Activated T-cell treated with anti-CD3 and anti-CD28 coated beads, Interleukin-2, amount 50 U/mL, for 24 hours (primary cell): ENCODE measurements around the gene ZNF138.
"Not testable (repeated sequence)": the region's sequence is repeated elsewhere in the genome, so short reads cannot be mapped to it uniquely, and the experiment has no call there.

ENCODE experiments used
- DNase-seq: peaks from one replicate; pipeline ENCODE4 v3.0.0-alpha.2; 2020
- H3K27ac Mint-ChIP-seq: 2 replicates; pipeline ENCODE4 v1.8.0; 2020; ENCODE audit warnings: mild to moderate bottlenecking, mixed read lengths
- H3K27me3 Mint-ChIP-seq: 2 replicates; pipeline ENCODE4 v1.8.0; 2020; ENCODE audit warnings: mixed read lengths
- H3K36me3 Mint-ChIP-seq: 2 replicates; pipeline ENCODE4 v1.8.0; 2020; ENCODE audit warnings: low read depth, mixed read lengths
- H3K4me1 Mint-ChIP-seq: 2 replicates; pipeline ENCODE4 v1.8.0; 2020; ENCODE audit warnings: low read depth, mixed read lengths
- H3K4me3 Mint-ChIP-seq: 2 replicates; pipeline ENCODE4 v1.8.0; 2020; ENCODE audit warnings: mild to moderate bottlenecking, moderate library complexity, mixed read lengths
- H3K9me3 Mint-ChIP-seq: 2 replicates; pipeline ENCODE4 v1.8.0; 2020; ENCODE audit warnings: mixed read lengths

ZNF138 gene

GRCh38 chr7:64863530-64863929 lies 69.3 kb downstream of the ZNF138 start:
- not testable (repeated sequence) for H3K36me3 Mint-ChIP-seq, H3K27me3 Mint-ChIP-seq, DNase-seq, H3K4me1 Mint-ChIP-seq, H3K9me3 Mint-ChIP-seq, H3K27ac Mint-ChIP-seq, H3K4me3 Mint-ChIP-seq

- no peak for DNase-seq
- Mint-ChIP-seq H3K27me3 (no peaks in the 10 kb centered on the region), H3K4me3 (no peak overlapping the region), H3K36me3 (no peaks in the 10 kb centered on the region), H3K9me3 (peaks cover 7% of the 10 kb centered on the region), H3K27ac (no peak overlapping the region), H3K4me1 (no peaks in the 10 kb centered on the region)
Measured at GRCh38 chr7:64863969-64864368, 69.7 kb downstream of the ZNF138 start.

- Mint-ChIP-seq H3K4me1 (no peaks in the 10 kb centered on the region), H3K27me3 (no peaks in the 10 kb centered on the region), H3K4me3 (no peak overlapping the region), H3K9me3 (peaks cover 7% of the 10 kb centered on the region), H3K27ac (no peak overlapping the region), H3K36me3 (no peaks in the 10 kb centered on the region)
- DNase-seq, result no peak
Measured at GRCh38 chr7:64867863-64868440, 73.7 kb downstream of the ZNF138 start.

GRCh38 chr7:64868499-64868898 lies 74.3 kb downstream of the ZNF138 start:
- no peaks in the 10 kb centered on the region for H3K27me3 Mint-ChIP-seq

GRCh38 chr7:64869121-64869725 lies 75.0 kb downstream of the ZNF138 start:
- Mint-ChIP-seq H3K36me3 (no peaks in the 10 kb centered on the region), H3K9me3 (peaks cover 4% of the 10 kb centered on the region), H3K27me3 (peaks cover 3% of the 10 kb centered on the region), H3K4me3 (no peak overlapping the region), H3K4me1 (no peaks in the 10 kb centered on the region), H3K27ac (no peak overlapping the region)
- DNase-seq, result no peak

More at GRCh38 chr7:64868499-64868898, 74.3 kb downstream of the ZNF138 start:
- H3K36me3 Mint-ChIP-seq, result no peaks in the 10 kb centered on the region
- peaks cover 5% of the 10 kb centered on the region for H3K9me3 Mint-ChIP-seq
- no peaks in the 10 kb centered on the region for H3K4me1 Mint-ChIP-seq
- no peak for DNase-seq
- no peak overlapping the region for H3K4me3 Mint-ChIP-seq
- H3K27ac Mint-ChIP-seq, result no peak overlapping the region

GRCh38 chr7:64869912-64870562 lies 75.8 kb downstream of the ZNF138 start:
- Mint-ChIP-seq H3K36me3 (no peaks in the 10 kb centered on the region), H3K27me3 (peaks cover 3% of the 10 kb centered on the region), H3K4me1 (no peaks in the 10 kb centered on the region), H3K4me3 (no peak overlapping the region), H3K27ac (no peak overlapping the region), H3K9me3 (peaks cover 4% of the 10 kb centered on the region)
- no peak for DNase-seq

GRCh38 chr7:64870656-64871055 lies 76.4 kb downstream of the ZNF138 start:
- Mint-ChIP-seq H3K27me3 (peaks cover 9% of the 10 kb centered on the region), H3K27ac (no peak overlapping the region), H3K4me1 (no peaks in the 10 kb centered on the region), H3K9me3 (peaks cover 4% of the 10 kb centered on the region), H3K4me3 (no peak overlapping the region), H3K36me3 (no peaks in the 10 kb centered on the region)
- DNase-seq, result no peak

- Mint-ChIP-seq H3K9me3 (peaks cover 4% of the 10 kb centered on the region), H3K4me3 (no peak overlapping the region), H3K4me1 (no peaks in the 10 kb centered on the region), H3K27me3 (peaks cover 17% of the 10 kb centered on the region), H3K36me3 (no peaks in the 10 kb centered on the region), H3K27ac (no peak overlapping the region)
- DNase-seq, result no peak
Measured at GRCh38 chr7:64871761-64872160, 77.5 kb downstream of the ZNF138 start.

GRCh38 chr7:64872351-64873154 lies 78.3 kb downstream of the ZNF138 start:
- no peak for DNase-seq
- no peak overlapping the region for H3K4me3 Mint-ChIP-seq
- peaks cover 5% of the 10 kb centered on the region for H3K4me1 Mint-ChIP-seq
- H3K36me3 Mint-ChIP-seq, result no peaks in the 10 kb centered on the region
- H3K27ac Mint-ChIP-seq, result no peak overlapping the region
- H3K27me3 Mint-ChIP-seq, result peaks cover 23% of the 10 kb centered on the region
- peaks cover 4% of the 10 kb centered on the region for H3K9me3 Mint-ChIP-seq

GRCh38 chr7:64873155-64873500 lies 78.9 kb downstream of the ZNF138 start:
- H3K4me1 Mint-ChIP-seq, result peaks cover 10% of the 10 kb centered on the region
- H3K27ac Mint-ChIP-seq, result no peak overlapping the region
- no peak for DNase-seq
- no peaks in the 10 kb centered on the region for H3K36me3 Mint-ChIP-seq
- peaks cover 28% of the 10 kb centered on the region for H3K27me3 Mint-ChIP-seq
- H3K9me3 Mint-ChIP-seq, result peaks cover 4% of the 10 kb centered on the region
- H3K4me3 Mint-ChIP-seq, result no peak overlapping the region

GRCh38 chr7:64873517-64873916 lies 79.3 kb downstream of the ZNF138 start:
- no peak for DNase-seq
- H3K27me3 Mint-ChIP-seq, result peaks cover 32% of the 10 kb centered on the region
- no peak overlapping the region for H3K27ac Mint-ChIP-seq
- no peak overlapping the region for H3K4me3 Mint-ChIP-seq
- H3K4me1 Mint-ChIP-seq, result peaks cover 10% of the 10 kb centered on the region
- H3K9me3 Mint-ChIP-seq, result peaks cover 4% of the 10 kb centered on the region
- no peaks in the 10 kb centered on the region for H3K36me3 Mint-ChIP-seq

GRCh38 chr7:64874114-64874513 lies 79.9 kb downstream of the ZNF138 start:
- Mint-ChIP-seq H3K4me3 (no peak overlapping the region), H3K27me3 (peaks cover 38% of the 10 kb centered on the region)

GRCh38 chr7:64874562-64875250 lies 80.5 kb downstream of the ZNF138 start:
- Mint-ChIP-seq H3K27ac (no peak overlapping the region), H3K4me3 (no peak overlapping the region), H3K36me3 (no peaks in the 10 kb centered on the region), H3K27me3 (peaks cover 38% of the 10 kb centered on the region), H3K9me3 (peaks cover 7% of the 10 kb centered on the region), H3K4me1 (peaks cover 10% of the 10 kb centered on the region)
- DNase-seq, result no peak

More at GRCh38 chr7:64874114-64874513, 79.9 kb downstream of the ZNF138 start:
- Mint-ChIP-seq H3K27ac (no peak overlapping the region), H3K9me3 (peaks cover 7% of the 10 kb centered on the region), H3K4me1 (peaks cover 10% of the 10 kb centered on the region), H3K36me3 (no peaks in the 10 kb centered on the region)
- DNase-seq, result no peak

- Mint-ChIP-seq H3K4me1 (peaks cover 10% of the 10 kb centered on the region), H3K4me3 (no peak overlapping the region), H3K27ac (no peak overlapping the region), H3K36me3 (no peaks in the 10 kb centered on the region), H3K9me3 (peaks cover 7% of the 10 kb centered on the region), H3K27me3 (peaks cover 41% of the 10 kb centered on the region)
- DNase-seq, result no peak
Measured at GRCh38 chr7:64875258-64875657, 81.0 kb downstream of the ZNF138 start.
